HG02943 (cell line): Measurements from ENCODE around the gene HOXC5.

Experiments used
- ATAC-seq: cut with Tn5 transposase; IDR thresholded peaks from one replicate; pipeline ENCODE4 v1.9.1; 2021; ENCODE audit warnings: mild to moderate bottlenecking, low read depth, moderate library complexity; ENCODE audit not compliant: unreplicated experiment

Gene HOXC5

DNA sequence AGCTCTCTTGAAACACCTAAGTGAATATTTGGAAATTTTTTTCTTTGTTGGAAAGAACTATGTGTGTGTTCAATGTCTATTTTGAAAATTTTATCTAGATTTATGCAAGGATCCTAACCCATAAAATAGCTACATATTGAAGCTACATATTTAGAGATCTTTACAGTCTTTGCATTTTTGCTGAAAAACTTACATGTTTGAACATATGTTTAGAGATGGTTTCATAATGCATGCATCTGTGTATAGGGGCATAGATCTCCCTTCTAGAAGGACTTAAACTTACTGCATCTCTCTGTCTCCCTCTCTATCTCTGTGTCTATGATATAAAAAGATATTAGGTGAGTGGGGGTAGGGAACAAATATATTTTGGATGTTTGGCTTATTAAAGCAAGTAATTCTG lies 12.6 kb downstream of the HOXC5 start:
- ATAC-seq = no peak

DNA sequence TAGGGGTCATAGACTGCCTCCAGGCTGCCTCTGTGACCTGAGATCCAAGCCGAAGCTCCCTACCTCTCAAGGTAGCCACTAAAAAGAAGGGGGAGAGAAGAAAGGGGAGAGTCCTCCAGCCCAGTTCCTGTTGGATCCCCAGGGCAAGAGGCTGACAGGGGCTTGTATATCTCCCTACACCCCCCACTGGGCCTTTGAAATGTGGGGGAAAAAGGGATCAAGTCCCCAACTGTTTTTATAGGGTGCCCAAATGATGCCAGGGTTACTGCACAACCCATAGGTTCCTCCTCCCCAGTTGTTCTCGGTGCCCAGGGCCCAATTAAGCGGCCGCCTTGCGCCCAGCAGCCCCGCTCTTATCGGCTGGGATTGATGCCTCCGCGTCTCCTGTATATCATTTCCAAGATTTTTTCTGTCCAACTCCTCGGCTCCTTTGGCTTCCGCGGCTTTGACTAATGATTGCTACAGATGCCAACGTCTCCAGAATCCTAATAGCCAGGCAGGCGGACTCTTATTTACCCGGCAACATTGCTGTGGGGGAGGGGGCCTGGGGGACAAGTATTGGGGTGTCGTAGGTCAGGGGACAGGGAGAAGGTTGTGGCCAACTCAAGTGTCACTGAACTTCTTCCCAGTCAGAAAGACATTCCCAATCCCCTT lies 13.1 kb downstream of the HOXC5 start:
- ATAC-seq = no peak

DNA sequence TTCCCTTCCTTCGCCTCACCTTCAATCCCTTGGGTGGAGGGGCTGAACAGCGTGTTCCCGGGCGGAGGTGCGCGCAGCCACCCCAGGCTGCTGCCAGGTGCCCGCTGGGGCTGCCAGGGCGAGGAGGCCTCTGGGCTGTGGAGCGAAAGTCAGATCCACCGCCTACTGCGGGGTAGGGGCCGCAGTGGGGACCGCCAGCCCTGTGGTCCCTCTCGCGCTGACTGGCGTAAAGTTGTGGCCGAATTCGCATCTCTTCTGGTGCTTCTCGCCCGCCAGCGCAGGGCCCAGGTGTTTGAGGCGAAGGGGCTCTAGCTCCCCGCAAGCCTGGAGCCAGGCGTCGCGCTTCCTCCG lies 13.9 kb downstream of the HOXC5 start:
- no peak for ATAC-seq

DNA sequence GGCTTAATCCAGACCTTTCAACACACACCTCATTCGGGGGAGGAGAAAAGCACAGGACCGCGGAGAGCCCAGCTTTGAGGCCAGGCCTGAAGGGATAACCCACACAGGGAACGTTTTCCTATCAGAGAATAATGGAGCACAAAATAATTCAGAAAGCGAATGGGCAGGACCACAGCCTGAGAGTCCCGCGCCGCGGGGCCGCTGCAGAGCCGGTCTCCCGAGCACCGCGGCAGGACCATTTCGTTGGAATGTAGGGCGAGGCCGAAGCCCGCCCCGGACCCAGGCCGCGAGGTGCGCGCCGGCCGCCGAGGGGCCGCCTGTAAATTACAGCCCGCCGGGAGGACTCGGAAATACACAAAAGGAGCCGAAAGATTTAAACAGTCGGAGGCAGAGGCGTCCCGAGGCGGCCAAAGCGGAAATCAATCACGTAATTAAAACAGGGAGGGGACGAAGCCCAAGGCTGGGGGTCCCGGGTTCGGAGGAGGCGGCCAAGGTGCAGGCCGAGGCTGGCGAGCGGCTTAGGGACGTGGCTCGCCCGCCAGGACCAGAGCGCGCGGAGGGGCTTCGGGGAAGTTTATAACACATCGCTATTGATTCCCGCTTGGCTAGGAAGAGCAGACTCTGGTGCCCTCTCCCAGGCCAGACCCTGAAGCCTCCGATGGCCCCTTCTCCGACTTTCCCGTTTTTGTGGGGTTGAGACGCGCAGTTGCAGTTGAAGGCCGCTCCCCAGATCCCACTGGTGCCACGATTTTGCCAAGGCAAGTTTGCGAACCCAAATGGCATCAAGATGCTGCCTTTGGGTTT lies 14.5 kb downstream of the HOXC5 start:
- ATAC-seq = no peak

DNA sequence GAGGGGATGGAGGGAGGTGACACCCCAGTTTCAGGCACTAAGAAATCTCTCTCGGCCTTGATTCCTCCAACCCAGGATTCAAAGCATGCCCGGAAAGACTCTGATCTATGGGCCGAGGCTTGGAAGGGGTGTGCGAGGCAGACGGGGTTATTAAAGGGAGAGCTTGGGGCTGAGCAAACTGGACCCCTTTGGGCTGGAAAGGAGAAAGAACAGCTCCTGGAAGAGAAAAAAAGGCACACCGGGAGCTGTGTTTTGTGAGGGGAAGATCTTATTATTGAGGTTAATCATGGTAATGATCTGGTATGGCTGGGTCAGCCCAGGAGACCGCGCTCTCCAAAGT lies 15.1 kb downstream of the HOXC5 start:
- ATAC-seq = no peak

DNA sequence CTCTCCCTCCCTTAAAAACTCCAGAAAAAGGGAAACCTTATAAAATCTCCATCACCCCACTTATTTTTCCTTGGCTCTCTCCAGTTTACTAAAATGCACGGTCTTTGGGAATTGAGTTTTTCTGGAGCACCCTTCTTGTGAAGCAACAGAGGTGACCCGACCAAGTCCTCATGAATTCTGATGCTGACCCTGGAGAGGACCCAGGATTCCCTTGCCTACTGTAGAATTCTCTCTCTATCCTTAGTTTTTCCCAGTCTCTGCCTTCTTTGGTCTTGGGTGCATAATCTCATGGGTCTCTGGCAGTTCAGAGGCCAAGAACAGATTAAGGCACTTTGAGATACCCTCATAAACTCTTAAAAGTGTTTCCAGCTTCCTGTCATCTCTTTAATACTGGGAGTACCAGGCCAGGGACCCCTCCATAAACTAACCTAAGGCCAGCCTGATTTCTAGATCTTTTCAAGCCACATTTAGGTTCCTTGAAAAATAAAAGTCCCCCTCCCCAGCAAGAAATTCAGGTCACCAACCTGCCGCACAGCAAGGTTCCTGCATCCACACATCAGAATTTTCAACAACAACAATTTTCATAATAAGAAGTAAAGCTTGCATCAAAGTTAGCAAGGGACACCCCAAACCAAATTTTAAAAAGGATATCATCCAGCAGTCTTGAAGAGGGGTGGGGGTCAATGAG lies 15.7 kb downstream of the HOXC5 start:
- no peak for ATAC-seq

DNA sequence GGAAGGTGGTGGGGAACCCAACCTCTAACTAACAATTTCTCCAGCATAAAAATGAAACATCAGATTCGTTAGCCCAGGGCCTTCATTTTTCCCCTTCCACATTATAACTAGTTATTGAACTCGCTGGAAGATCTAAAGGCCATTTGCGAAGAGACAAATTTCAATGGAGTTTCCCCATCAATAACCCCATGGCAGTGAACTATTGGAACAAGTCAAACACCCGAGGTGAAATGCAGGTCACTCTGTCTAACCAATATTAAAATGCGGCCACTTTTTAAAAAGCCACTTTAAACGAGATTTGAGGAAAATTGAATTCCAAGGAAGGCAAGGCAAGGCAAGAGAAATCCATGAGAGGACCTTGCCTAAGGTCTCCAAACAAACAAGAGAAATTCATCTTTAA lies 16.3 kb downstream of the HOXC5 start:
- no peak for ATAC-seq

DNA sequence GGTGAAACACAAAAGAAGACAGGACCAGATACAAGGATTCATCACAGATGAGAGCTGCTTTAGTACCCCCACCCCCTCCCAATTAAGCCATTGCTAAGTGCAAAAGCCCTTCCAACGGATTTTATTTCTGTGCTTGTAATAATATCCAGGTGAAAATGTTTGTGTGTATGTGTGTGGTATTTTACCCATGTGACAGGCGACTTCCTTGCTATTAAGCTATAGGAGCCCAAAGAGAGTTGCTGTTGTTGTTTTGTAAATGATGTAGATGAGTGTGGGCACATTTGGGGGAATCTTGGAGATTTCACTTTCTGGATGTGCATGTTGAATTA lies 17.6 kb downstream of the HOXC5 start:
- no peak for ATAC-seq

DNA sequence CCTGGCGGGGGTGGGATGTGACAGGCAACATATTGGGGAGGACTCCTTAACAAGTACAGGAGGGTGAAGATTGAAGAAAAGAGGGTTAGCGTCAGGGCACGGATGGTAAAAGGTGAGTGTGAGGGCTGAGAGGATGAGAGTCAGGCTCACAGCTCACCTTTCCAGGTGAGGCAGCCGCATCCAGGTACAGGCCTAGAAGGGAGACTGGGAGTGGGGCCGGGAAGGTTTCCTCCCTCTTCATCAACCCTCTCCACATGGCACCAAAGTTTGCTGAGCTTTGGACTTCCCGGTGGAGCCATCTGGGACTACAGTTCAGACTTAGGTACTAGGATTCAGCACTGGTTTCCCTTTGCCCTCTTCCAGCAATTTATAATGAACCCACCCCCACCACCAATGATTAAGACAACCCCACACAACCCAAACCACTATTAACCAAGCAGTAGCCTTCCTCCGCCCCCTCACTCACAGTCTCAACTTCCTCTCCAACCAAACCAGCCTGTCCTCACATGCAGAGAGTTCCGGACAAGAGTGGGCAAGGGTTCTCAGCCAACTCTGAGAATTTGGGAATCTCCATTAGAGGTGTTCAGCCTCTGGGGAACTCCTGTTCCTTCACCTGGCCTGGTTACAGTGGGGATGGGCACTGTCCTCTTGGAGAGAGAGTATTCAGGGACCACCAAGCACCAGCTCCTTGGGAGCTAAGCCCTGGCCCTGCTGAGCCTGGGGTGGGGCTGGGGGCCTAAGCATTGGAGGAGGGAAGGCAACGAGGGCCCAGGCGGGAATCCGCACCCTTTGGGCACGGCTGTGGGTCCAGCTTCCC lies 18.4 kb downstream of the HOXC5 start:
- ATAC-seq = no peak

DNA sequence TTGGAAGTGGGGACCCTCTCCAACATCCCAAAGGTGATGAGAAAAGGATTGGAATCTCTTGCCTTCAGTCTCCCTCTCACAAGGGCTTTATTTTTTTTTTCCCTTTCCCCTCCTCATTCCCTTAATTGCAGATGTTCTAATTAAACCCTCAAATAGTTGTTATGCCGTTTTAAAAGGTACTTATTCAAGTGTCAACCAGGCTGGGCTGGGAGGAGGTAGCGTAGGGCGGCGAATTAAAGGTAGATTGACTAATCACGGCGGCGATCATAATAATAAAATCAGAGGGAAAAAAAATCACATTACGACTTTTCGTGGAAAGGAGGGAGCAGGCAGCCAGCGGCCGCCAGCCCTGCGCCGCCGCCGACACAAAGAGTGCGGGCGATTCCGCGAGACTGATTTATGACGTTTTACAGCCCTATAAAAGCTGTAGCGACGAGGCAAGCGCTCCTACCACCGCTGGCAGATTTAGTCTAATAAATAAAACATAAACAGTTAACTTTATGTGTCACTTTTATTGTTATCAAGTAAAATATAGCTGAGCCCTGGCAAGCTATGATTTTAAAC lies 19.1 kb downstream of the HOXC5 start:
- ATAC-seq = no peak

DNA sequence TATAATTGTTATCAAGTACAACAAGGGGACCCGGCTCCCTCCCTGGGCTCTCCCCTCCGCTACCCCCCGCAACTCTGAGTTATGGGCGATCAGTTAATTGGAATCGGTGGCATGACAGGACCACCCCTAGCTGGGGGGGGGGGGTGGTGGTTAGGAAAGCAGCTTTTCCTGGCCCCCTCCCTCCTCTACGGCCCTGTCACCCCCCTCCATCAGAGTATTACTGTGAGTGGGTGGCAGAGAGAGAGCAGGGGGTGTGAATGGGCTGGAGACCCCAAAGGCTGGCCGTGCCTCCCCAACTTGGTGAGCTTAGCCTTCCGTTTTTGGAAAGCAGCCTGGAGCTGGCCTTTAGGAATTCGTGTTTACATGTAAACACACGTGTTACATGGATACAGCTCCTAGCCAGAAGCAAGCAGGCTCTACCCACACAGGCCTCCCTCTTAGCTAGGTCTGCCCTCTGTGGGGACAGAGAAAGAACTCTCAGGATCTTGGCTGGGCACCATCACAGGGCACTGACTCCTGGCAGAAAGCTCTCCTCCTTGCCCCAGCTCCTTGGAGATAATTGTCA lies 19.7 kb downstream of the HOXC5 start:
- ATAC-seq = no peak

DNA sequence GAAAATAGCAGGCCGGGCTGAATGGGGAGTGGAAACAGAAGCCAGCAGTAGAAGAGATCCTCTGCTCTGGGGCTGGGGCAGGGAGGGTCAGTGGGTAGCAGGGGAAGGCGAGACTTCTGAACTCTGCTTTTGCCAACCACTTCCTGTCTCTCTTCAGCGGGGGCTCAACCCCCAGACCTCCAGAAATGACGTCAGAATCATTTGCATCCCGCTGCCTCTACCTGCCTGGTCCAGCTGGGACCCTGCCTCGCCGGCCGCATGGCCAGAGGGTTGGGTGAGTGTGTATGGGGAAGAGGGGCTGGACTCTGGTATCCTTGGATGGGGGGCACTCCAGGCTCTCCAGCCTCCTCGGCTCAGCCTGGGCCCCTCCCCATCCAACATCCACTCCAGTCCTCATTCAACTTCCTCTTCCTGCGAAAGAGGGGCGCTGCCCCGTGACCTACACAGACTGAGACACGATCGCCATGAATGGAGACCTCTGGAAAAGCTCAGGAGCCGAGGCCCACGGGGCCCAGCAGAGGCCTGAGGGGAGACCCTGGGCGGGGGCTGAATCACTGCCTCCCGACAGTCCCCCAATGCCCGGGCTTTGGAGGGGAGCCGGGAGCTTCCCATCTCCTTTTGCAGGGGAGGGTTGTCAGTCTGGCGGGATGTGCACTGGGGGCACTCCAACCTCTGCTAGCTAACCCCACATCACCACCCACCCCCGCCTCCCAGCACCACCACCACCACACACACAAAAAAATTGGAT lies 20.3 kb downstream of the HOXC5 start:
- peak; percentile 62 for ATAC-seq

DNA sequence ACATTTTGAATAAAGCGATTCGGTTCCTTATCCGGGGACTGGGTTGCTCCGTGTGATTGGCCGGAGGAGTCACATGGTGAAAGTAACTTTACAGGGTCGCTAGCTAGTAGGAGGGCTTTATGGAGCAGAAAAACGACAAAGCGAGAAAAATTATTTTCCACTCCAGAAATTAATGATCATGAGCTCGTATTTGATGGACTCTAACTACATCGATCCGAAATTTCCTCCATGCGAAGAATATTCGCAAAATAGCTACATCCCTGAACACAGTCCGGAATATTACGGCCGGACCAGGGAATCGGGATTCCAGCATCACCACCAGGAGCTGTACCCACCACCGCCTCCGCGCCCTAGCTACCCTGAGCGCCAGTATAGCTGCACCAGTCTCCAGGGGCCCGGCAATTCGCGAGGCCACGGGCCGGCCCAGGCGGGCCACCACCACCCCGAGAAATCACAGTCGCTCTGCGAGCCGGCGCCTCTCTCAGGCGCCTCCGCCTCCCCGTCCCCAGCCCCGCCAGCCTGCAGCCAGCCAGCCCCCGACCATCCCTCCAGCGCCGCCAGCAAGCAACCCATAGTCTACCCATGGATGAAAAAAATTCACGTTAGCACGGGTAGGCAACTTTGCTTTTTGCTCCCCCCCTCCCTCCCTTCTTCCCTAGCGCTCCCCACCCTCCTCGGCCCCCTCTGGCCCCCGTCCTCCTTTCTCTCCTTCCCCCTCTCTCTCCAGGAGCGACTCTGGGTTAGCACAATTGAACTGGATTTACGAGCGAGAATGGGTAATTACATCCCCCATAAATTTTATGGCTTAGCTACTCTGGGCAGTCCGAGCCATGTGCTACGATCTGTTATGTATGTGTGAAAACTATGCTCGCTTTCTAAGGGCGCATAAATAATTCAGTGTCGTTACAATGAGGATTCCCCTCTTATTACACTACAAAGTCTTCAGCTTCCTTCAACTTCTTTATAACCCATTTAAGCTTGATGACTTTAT lies 21.2 kb downstream of the HOXC5 start, which contains the start of gene HOXC4:
Gene HOXC4, plus strand, starts transcription at position 85 of the 991 bp plus-strand sequence. Its CDS starts 88 bp downstream, at position 173.
- ATAC-seq = peak; percentile 38

DNA sequence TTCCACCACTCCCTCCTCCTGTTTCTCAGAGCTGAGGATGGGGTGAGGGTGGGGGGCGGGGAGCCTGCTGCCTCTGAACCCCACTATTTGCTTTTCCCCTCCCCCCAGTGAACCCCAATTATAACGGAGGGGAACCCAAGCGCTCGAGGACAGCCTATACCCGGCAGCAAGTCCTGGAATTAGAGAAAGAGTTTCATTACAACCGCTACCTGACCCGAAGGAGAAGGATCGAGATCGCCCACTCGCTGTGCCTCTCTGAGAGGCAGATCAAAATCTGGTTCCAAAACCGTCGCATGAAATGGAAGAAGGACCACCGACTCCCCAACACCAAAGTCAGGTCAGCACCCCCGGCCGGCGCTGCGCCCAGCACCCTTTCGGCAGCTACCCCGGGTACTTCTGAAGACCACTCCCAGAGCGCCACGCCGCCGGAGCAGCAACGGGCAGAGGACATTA lies 21.9 kb downstream of the HOXC5 start:
- no peak for ATAC-seq

DNA sequence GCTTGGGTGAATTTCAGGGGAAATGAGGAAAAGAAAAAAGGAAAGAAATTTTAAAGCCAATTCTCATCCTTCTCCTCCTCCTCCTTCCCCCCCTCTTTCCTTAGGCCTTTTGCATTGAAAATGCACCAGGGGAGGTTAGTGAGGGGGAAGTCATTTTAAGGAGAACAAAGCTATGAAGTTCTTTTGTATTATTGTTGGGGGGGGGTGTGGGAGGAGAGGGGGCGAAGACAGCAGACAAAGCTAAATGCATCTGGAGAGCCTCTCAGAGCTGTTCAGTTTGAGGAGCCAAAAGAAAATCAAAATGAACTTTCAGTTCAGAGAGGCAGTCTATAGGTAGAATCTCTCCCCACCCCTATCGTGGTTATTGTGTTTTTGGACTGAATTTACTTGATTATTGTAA lies 22.7 kb downstream of the HOXC5 start:
- ATAC-seq = no peak

DNA sequence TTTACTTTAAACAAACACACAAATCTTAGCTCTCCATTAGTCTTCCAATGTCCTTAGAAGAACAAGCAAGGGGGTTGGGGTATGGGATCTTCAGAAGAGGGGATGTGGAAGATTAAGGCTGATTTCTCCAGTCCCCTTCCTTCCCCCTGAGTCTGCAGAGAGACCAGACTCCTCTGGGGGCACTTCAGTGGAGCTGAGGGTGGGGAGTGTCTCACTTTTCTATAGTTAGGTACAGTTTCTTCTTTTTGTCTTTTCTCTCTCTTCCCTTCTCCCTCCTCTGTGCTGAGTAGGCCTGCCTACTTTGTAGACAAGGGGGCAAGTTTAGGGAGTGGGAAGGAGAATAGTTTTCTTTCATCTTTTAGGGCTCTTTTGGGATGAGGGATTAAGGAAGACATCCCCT lies 23.3 kb downstream of the HOXC5 start:
- no peak for ATAC-seq

DNA sequence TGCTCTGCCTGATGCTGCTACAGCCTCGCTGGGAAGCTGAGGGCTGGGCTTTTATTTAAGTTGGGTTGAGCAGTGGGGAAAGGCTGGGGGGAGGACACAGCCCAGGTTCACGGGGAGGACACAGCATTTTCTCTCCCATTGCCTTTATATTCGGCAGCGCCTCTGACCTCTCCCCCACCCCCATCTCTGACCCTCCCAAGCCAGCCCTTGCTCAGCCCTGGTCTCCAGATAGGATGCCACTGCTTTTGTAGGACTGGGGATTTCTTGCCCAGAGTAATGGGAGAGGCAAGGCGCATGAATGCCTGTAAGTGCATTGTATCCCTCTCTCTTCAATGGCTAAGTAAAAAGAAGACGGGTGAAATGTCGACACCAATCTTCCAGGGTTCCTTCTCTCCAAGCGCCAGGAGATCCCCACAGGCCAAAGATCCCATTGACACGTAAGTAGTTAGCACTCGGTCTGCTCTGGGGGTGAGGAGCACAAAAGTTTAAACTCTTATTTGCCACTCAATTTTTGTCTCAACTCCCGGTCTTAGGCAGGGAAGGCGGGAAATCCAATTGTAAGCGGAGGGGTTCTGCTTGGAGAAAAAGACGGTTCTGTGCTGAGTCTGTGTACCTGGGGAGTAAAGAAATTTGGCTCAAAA lies 25.4 kb downstream of the HOXC5 start:
- ATAC-seq = no peak

DNA sequence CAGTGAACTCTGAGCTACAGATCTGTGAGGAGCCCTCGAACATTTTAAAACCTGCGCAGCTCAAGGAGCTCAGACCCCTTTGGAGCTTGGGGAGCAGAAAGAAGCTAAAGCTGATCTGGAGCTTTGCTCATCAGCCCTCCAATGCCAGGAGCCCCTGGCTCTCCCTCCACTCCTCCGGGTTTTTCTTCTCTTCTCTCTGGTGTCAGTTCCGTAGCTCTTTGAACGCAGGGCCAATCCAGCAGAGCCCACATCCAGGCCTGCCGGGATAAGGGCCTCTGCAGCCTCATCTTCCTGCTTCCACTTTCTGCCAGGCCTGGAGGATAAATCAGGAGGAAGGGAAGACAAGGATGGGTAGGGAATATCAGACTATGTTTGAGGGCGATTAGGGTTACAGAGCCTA lies 26.8 kb downstream of the HOXC5 start:
- no peak for ATAC-seq
